ENCODE results near the gene PCDHB11. TPM values are rescaled to one million over a fixed set of nuclear protein-coding genes. Genes with fewer than 3 reads are reported as not detected.
"Not testable (repeated sequence)": the region's sequence is repeated elsewhere in the genome, so short reads cannot be mapped to it uniquely, and the experiment has no call there.

PCDHB11 gene
- polyA plus RNA-seq, 1 donor from 2014 or later = 2.7 TPM

- H2AFZ ChIP-seq (ENCODE audit: low read depth, low read length) = no peak overlapping the region
- H3K27me3 ChIP-seq (ENCODE audit: insufficient read depth, low read depth, low read length) = no peaks in the 10 kb centered on the region
- no peaks in the 10 kb centered on the region for H3F3A ChIP-seq (ENCODE audit: insufficient read depth, low read length, poor library complexity, severe bottlenecking)
- no peak overlapping the region for H3K4me2 ChIP-seq (ENCODE audit: low read length)
- H3K9ac ChIP-seq (ENCODE audit: low read length) = no peak overlapping the region
- TF ChIP-seq TAF1 (IDR thresholded peaks at IDR 0.05; ENCODE audit: low read depth) = no peak
- TF ChIP-seq, protein P1, sequence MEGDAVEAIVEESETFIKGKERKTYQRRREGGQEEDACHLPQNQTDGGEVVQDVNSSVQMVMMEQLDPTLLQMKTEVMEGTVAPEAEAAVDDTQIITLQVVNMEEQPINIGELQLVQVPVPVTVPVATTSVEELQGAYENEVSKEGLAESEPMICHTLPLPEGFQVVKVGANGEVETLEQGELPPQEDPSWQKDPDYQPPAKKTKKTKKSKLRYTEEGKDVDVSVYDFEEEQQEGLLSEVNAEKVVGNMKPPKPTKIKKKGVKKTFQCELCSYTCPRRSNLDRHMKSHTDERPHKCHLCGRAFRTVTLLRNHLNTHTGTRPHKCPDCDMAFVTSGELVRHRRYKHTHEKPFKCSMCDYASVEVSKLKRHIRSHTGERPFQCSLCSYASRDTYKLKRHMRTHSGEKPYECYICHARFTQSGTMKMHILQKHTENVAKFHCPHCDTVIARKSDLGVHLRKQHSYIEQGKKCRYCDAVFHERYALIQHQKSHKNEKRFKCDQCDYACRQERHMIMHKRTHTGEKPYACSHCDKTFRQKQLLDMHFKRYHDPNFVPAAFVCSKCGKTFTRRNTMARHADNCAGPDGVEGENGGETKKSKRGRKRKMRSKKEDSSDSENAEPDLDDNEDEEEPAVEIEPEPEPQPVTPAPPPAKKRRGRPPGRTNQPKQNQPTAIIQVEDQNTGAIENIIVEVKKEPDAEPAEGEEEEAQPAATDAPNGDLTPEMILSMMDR (IDR thresholded peaks at IDR 0.05; ENCODE audit: poor library complexity, severe bottlenecking) = no peak
- H4K20me1 ChIP-seq (ENCODE audit: insufficient read depth) = no peaks in the 10 kb centered on the region
- peaks cover 30% of the 10 kb centered on the region for H3K9me3 ChIP-seq (ENCODE audit: low read length)
- H3K27ac ChIP-seq (ENCODE audit: low read length) = no peak overlapping the region
- H3K79me2 ChIP-seq (replicated peaks; ENCODE audit: insufficient read depth, low read length) = peaks cover 7% of the 10 kb centered on the region
- no peak overlapping the region for H3K4me3 ChIP-seq (ENCODE audit: low read length)
- H3K36me3 ChIP-seq (ENCODE audit: insufficient read depth, low read length) = peaks cover 6% of the 10 kb centered on the region
- H3K9me2 ChIP-seq (ENCODE audit: insufficient read depth, low read length) = no peaks in the 10 kb centered on the region
These were observed 34.8 kb downstream of the PCDHB11 start for GRCh38 chr5:141234109-141234667.

DNA sequence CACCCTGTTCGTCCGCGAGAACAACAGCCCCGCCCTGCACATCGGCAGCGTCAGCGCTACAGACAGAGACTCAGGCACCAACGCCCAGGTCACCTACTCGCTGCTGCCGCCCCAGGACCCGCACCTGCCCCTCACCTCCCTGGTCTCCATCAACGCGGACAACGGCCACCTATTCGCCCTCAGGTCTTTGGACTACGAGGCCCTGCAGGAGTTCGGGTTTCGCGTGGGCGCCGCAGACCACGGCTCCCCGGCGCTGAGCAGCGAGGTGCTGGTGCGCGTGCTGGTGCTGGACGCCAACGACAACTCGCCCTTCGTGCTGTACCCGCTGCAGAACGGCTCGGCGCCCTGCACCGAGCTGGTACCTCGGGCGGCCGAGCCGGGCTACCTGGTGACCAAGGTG, 36.5 kb downstream of the PCDHB11 start:
- H3K27ac ChIP-seq (ENCODE audit: low read length); H3K4me2 ChIP-seq (ENCODE audit: low read length); H4K20me1 ChIP-seq (ENCODE audit: insufficient read depth); H2AFZ ChIP-seq (ENCODE audit: low read depth, low read length); H3K79me2 ChIP-seq (replicated peaks; ENCODE audit: insufficient read depth, low read length); H3F3A ChIP-seq (ENCODE audit: insufficient read depth, low read length, poor library complexity, severe bottlenecking); H3K4me3 ChIP-seq (ENCODE audit: low read length); H3K9ac ChIP-seq (ENCODE audit: low read length); H3K9me2 ChIP-seq (ENCODE audit: insufficient read depth, low read length); H3K27me3 ChIP-seq (ENCODE audit: insufficient read depth, low read depth, low read length): not testable (repeated sequence)
- Histone ChIP-seq H3K36me3 (ENCODE audit: insufficient read depth, low read length) (peaks cover 10% of the 10 kb centered on the region), H3K9me3 (ENCODE audit: low read length) (peaks cover 38% of the 10 kb centered on the region)

- Histone ChIP-seq H3K4me2 (ENCODE audit: low read length) (no peak overlapping the region), H3K27ac (ENCODE audit: low read length) (no peak overlapping the region), H3F3A (ENCODE audit: insufficient read depth, low read length, poor library complexity, severe bottlenecking) (no peaks in the 10 kb centered on the region), H3K27me3 (ENCODE audit: insufficient read depth, low read depth, low read length) (no peaks in the 10 kb centered on the region), H3K9me3 (ENCODE audit: low read length) (peaks cover 44% of the 10 kb centered on the region), H3K36me3 (ENCODE audit: insufficient read depth, low read length) (peaks cover 12% of the 10 kb centered on the region), H3K9me2 (ENCODE audit: insufficient read depth, low read length) (no peaks in the 10 kb centered on the region), H3K79me2 (replicated peaks; ENCODE audit: insufficient read depth, low read length) (peaks cover 2% of the 10 kb centered on the region), H2AFZ (ENCODE audit: low read depth, low read length) (no peak overlapping the region), H3K9ac (ENCODE audit: low read length) (no peak overlapping the region), H4K20me1 (ENCODE audit: insufficient read depth) (no peaks in the 10 kb centered on the region), H3K4me3 (ENCODE audit: low read length) (no peak overlapping the region)
- TF ChIP-seq EZH2 (IDR thresholded peaks at IDR 0.05; ENCODE audit: borderline replicate concordance, insufficient read depth, low read length, poor library complexity, severe bottlenecking) = no peak
- TF ChIP-seq MXI1 (conservative IDR thresholded peaks at IDR 0.05; ENCODE audit: poor library complexity, severe bottlenecking) = no peak
- TF ChIP-seq TAF1 (IDR thresholded peaks at IDR 0.05; ENCODE audit: low read depth) = no peak
- TF ChIP-seq, protein P1 (IDR thresholded peaks at IDR 0.05; ENCODE audit: poor library complexity, severe bottlenecking) = no peak
These were observed 37.3 kb downstream of the PCDHB11 start for GRCh38 chr5:141236516-141237313.

Measured in neural cell (in vitro differentiated cells).